ENCODE data around the gene COL20A1. TPM values are rescaled to one million over a fixed set of nuclear protein-coding genes. Genes with fewer than 3 reads are reported as not detected.

Gene COL20A1
- total and polyA plus RNA-seq, 9 donors = 0.10 to 0.54 (median 0.25) TPM; not detected in 5

GRCh38 chr20:63317061-63317460, 24.1 kb downstream of the COL20A1 start:
- TF ChIP-seq POLR2A (IDR thresholded peaks at IDR 0.05) (no peak), CTCF (IDR thresholded peaks at IDR 0.05) (no peak), EP300 (IDR thresholded peaks at IDR 0.05) (no peak)
- H3K4me1 ChIP-seq (ENCODE audit: insufficient read depth) = no peaks in the 10 kb centered on the region
- no peaks in the 10 kb centered on the region for H3K27me3 ChIP-seq
- no peak overlapping the region for H3K4me3 ChIP-seq
- no peaks in the 10 kb centered on the region for H3K9me3 ChIP-seq
- intact Hi-C loops (cut with DNase I) = no loop called here
- H3K36me3 ChIP-seq = no peaks in the 10 kb centered on the region
- no peak for DNase-seq
- no peak overlapping the region for H3K27ac ChIP-seq
- WGBS, 3 donors = 93 to 95% (median 94%) methylated on average over 6 of the region's 6 CpGs

GRCh38 chr20:63317601-63318291, 24.8 kb downstream of the COL20A1 start:
- TF ChIP-seq CTCF (IDR thresholded peaks at IDR 0.05) (no peak), POLR2A (IDR thresholded peaks at IDR 0.05) (no peak), EP300 (IDR thresholded peaks at IDR 0.05) (no peak)
- WGBS, 3 donors = 87 to 91% (median 90%) methylated on average over 17 to 18 of the region's 18 CpGs
- no peak overlapping the region for H3K4me3 ChIP-seq
- H3K27me3 ChIP-seq = no peaks in the 10 kb centered on the region
- H3K9me3 ChIP-seq = no peaks in the 10 kb centered on the region
- peak in 2 of 5 donors; percentile 10 for DNase-seq
- H3K4me1 ChIP-seq (ENCODE audit: insufficient read depth) = no peaks in the 10 kb centered on the region
- intact Hi-C loops (cut with DNase I) = no loop called here
- no peak overlapping the region for H3K27ac ChIP-seq
- no peaks in the 10 kb centered on the region for H3K36me3 ChIP-seq

- Histone ChIP-seq H3K9me3 (no peaks in the 10 kb centered on the region), H3K27me3 (no peaks in the 10 kb centered on the region), H3K4me1 (ENCODE audit: insufficient read depth) (no peaks in the 10 kb centered on the region), H3K4me3 (no peak overlapping the region), H3K36me3 (no peaks in the 10 kb centered on the region), H3K27ac (no peak overlapping the region)
- intact Hi-C loops (cut with DNase I) = no loop called here
- WGBS, 3 donors = 90 to 93% (median 92%) methylated on average over 23 to 24 of the region's 24 CpGs
- no peak for TF ChIP-seq POLR2A (IDR thresholded peaks at IDR 0.05)
- TF ChIP-seq CTCF (IDR thresholded peaks at IDR 0.05) = no peak
- TF ChIP-seq EP300 (IDR thresholded peaks at IDR 0.05) = no peak
- peak in 4 of 5 donors; percentile 5 to 23 (median 14) for DNase-seq
Observed at GRCh38 chr20:63318391-63319163, 25.6 kb downstream of the COL20A1 start.

- DNase-seq = peak in 3 of 5 donors; percentile 10 to 35 (median 20)
- Histone ChIP-seq H3K36me3 (no peaks in the 10 kb centered on the region), H3K9me3 (no peaks in the 10 kb centered on the region), H3K4me3 (no peak overlapping the region), H3K4me1 (ENCODE audit: insufficient read depth) (no peaks in the 10 kb centered on the region), H3K27ac (no peak overlapping the region), H3K27me3 (no peaks in the 10 kb centered on the region)
- WGBS, 3 donors = 68 to 74% (median 71%) methylated on average over 21 to 25 of the region's 25 CpGs
- no peak for TF ChIP-seq CTCF (IDR thresholded peaks at IDR 0.05)
- TF ChIP-seq POLR2A (IDR thresholded peaks at IDR 0.05) = no peak
- no peak for TF ChIP-seq EP300 (IDR thresholded peaks at IDR 0.05)
- intact Hi-C loops (cut with DNase I) = no loop called here
Observed at GRCh38 chr20:63319164-63320040, 26.4 kb downstream of the COL20A1 start.
